GM18520 (cell line): ENCODE data around the gene RAD21L1.
"Not testable (repeated sequence)": the region's sequence is repeated elsewhere in the genome, so short reads cannot be mapped to it uniquely, and the experiment has no call there.

Experiments used
- ATAC-seq: cut with Tn5 transposase; IDR thresholded peaks from one replicate; pipeline ENCODE4 v1.9.1; 2021; ENCODE audit not compliant: unreplicated experiment

The RAD21L1 gene

GRCh38 chr20:1199212-1199873 lies 26.5 kb upstream of the RAD21L1 start:
- ATAC-seq = no peak

GRCh38 chr20:1199964-1200363 lies 25.9 kb upstream of the RAD21L1 start:
- no peak for ATAC-seq

- ATAC-seq = no peak
Measured at GRCh38 chr20:1202762-1203504, 22.9 kb upstream of the RAD21L1 start, which contains the start of gene C20orf202. TSS of gene C20orf202 (plus strand) at chr20:1203454. CDS start at chr20:1203586, 132 bp downstream.

- no peak for ATAC-seq
Measured at GRCh38 chr20:1203630-1204029, 22.2 kb upstream of the RAD21L1 start.

- ATAC-seq = no peak
Measured at GRCh38 chr20:1204113-1204512, 21.7 kb upstream of the RAD21L1 start.

- no peak for ATAC-seq
Measured at GRCh38 chr20:1204576-1204975, 21.3 kb upstream of the RAD21L1 start.

- no peak for ATAC-seq
Measured at GRCh38 chr20:1205802-1206201, 20.0 kb upstream of the RAD21L1 start.

- ATAC-seq = no peak
Measured at GRCh38 chr20:1206366-1207148, 19.3 kb upstream of the RAD21L1 start.

- no peak for ATAC-seq
Measured at GRCh38 chr20:1207293-1207878, 18.5 kb upstream of the RAD21L1 start.

- ATAC-seq = no peak
Measured at GRCh38 chr20:1209447-1210387, 16.1 kb upstream of the RAD21L1 start.

GRCh38 chr20:1210501-1210900 lies 15.3 kb upstream of the RAD21L1 start:
- no peak for ATAC-seq

GRCh38 chr20:1212023-1212422 lies 13.8 kb upstream of the RAD21L1 start:
- ATAC-seq = no peak

- ATAC-seq = peak; percentile 58
Measured at GRCh38 chr20:1212607-1213396, 13.0 kb upstream of the RAD21L1 start.

GRCh38 chr20:1214838-1215261 lies 11.0 kb upstream of the RAD21L1 start:
- ATAC-seq = no peak

- ATAC-seq = no peak
Measured at GRCh38 chr20:1215386-1216170, 10.3 kb upstream of the RAD21L1 start.

GRCh38 chr20:1216527-1217427 lies 9.1 kb upstream of the RAD21L1 start:
- not testable (repeated sequence) for ATAC-seq

GRCh38 chr20:1222750-1223149 lies 3.1 kb upstream of the RAD21L1 start:
- not testable (repeated sequence) for ATAC-seq
